B cell (primary cell): ENCODE data around the gene RLBP1.
A peak's percentile ranks its signal among the peaks of the same experiment; 100 is the strongest.

Source experiments
- EZH2 ChIP-seq: IDR thresholded peaks from 2 replicates; pipeline ENCODE4 v1.6.1; 2012; ENCODE audit warnings: borderline replicate concordance, low read depth, mild to moderate bottlenecking, moderate library complexity, low read length; ENCODE audit not compliant: insufficient read depth, poor library complexity, severe bottlenecking
- TF ChIP-seq, protein P1 (sequence below): fragments of 200-600 bp; IDR thresholded peaks from one replicate; pipeline ENCODE4 v1.8.0; 2022; ENCODE audit warnings: antibody characterized with exemption, mild to moderate bottlenecking

DNA sequence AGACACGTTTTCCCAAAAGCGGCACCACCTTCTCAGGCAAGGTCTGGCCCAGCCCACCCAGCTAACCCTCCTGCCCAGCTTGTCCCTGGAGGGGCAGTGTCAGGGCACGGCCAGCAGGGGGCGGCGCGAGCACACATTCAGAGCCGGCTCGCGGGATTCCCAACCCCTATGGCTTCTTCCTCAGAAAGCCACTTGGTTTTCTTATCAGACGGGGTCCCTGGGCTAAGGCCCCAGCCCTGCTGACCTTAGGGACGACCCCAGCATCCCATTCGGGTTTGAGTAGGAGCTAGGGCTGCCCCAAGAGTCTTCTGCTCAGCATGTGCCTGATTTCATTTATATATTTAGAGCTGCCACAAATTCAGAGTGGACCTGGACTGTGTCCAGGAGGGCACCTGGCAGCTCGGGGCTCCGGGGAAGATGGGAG lies 14.5 kb downstream of the RLBP1 start:
- TF ChIP-seq, protein P1, sequence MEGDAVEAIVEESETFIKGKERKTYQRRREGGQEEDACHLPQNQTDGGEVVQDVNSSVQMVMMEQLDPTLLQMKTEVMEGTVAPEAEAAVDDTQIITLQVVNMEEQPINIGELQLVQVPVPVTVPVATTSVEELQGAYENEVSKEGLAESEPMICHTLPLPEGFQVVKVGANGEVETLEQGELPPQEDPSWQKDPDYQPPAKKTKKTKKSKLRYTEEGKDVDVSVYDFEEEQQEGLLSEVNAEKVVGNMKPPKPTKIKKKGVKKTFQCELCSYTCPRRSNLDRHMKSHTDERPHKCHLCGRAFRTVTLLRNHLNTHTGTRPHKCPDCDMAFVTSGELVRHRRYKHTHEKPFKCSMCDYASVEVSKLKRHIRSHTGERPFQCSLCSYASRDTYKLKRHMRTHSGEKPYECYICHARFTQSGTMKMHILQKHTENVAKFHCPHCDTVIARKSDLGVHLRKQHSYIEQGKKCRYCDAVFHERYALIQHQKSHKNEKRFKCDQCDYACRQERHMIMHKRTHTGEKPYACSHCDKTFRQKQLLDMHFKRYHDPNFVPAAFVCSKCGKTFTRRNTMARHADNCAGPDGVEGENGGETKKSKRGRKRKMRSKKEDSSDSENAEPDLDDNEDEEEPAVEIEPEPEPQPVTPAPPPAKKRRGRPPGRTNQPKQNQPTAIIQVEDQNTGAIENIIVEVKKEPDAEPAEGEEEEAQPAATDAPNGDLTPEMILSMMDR, result peak; percentile 100
- no peak for TF ChIP-seq EZH2
